ENCODE data around the gene IL4I1. TPM values are rescaled to one million over a fixed set of nuclear protein-coding genes. Genes with fewer than 3 reads are reported as not detected.

Gene IL4I1
- total and polyA plus RNA-seq, 2 of the 8 experiments (the other 6 are each of a cell fraction or from before 2014, with no cell fraction given): 0.41 to 0.76 TPM

GRCh38 chr19:49869484-49870308 is 27.0 kb downstream of the IL4I1 start (continued):
- TF ChIP-seq, protein P1, sequence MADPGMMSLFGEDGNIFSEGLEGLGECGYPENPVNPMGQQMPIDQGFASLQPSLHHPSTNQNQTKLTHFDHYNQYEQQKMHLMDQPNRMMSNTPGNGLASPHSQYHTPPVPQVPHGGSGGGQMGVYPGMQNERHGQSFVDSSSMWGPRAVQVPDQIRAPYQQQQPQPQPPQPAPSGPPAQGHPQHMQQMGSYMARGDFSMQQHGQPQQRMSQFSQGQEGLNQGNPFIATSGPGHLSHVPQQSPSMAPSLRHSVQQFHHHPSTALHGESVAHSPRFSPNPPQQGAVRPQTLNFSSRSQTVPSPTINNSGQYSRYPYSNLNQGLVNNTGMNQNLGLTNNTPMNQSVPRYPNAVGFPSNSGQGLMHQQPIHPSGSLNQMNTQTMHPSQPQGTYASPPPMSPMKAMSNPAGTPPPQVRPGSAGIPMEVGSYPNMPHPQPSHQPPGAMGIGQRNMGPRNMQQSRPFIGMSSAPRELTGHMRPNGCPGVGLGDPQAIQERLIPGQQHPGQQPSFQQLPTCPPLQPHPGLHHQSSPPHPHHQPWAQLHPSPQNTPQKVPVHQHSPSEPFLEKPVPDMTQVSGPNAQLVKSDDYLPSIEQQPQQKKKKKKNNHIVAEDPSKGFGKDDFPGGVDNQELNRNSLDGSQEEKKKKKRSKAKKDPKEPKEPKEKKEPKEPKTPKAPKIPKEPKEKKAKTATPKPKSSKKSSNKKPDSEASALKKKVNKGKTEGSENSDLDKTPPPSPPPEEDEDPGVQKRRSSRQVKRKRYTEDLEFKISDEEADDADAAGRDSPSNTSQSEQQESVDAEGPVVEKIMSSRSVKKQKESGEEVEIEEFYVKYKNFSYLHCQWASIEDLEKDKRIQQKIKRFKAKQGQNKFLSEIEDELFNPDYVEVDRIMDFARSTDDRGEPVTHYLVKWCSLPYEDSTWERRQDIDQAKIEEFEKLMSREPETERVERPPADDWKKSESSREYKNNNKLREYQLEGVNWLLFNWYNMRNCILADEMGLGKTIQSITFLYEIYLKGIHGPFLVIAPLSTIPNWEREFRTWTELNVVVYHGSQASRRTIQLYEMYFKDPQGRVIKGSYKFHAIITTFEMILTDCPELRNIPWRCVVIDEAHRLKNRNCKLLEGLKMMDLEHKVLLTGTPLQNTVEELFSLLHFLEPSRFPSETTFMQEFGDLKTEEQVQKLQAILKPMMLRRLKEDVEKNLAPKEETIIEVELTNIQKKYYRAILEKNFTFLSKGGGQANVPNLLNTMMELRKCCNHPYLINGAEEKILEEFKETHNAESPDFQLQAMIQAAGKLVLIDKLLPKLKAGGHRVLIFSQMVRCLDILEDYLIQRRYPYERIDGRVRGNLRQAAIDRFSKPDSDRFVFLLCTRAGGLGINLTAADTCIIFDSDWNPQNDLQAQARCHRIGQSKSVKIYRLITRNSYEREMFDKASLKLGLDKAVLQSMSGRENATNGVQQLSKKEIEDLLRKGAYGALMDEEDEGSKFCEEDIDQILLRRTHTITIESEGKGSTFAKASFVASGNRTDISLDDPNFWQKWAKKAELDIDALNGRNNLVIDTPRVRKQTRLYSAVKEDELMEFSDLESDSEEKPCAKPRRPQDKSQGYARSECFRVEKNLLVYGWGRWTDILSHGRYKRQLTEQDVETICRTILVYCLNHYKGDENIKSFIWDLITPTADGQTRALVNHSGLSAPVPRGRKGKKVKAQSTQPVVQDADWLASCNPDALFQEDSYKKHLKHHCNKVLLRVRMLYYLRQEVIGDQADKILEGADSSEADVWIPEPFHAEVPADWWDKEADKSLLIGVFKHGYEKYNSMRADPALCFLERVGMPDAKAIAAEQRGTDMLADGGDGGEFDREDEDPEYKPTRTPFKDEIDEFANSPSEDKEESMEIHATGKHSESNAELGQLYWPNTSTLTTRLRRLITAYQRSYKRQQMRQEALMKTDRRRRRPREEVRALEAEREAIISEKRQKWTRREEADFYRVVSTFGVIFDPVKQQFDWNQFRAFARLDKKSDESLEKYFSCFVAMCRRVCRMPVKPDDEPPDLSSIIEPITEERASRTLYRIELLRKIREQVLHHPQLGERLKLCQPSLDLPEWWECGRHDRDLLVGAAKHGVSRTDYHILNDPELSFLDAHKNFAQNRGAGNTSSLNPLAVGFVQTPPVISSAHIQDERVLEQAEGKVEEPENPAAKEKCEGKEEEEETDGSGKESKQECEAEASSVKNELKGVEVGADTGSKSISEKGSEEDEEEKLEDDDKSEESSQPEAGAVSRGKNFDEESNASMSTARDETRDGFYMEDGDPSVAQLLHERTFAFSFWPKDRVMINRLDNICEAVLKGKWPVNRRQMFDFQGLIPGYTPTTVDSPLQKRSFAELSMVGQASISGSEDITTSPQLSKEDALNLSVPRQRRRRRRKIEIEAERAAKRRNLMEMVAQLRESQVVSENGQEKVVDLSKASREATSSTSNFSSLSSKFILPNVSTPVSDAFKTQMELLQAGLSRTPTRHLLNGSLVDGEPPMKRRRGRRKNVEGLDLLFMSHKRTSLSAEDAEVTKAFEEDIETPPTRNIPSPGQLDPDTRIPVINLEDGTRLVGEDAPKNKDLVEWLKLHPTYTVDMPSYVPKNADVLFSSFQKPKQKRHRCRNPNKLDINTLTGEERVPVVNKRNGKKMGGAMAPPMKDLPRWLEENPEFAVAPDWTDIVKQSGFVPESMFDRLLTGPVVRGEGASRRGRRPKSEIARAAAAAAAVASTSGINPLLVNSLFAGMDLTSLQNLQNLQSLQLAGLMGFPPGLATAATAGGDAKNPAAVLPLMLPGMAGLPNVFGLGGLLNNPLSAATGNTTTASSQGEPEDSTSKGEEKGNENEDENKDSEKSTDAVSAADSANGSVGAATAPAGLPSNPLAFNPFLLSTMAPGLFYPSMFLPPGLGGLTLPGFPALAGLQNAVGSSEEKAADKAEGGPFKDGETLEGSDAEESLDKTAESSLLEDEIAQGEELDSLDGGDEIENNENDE (IDR thresholded peaks at IDR 0.05; ENCODE audit: insufficient replicate concordance, low read length): no peak
- TF ChIP-seq USF2 (IDR thresholded peaks at IDR 0.05; ENCODE audit: low read length) (no peak), RBBP5 (IDR thresholded peaks at IDR 0.05; ENCODE audit: borderline replicate concordance, low read depth, low read length) (no peak; the same call in 1 of the 2 replicates), BRCA1 (IDR thresholded peaks at IDR 0.05; ENCODE audit: low read depth, low read length) (no peak), CTBP2 (IDR thresholded peaks at IDR 0.05; ENCODE audit: borderline replicate concordance, insufficient read depth, insufficient read length, low read length) (no peak), EGR1 (IDR thresholded peaks at IDR 0.05; ENCODE audit: borderline replicate concordance, low read depth, low read length) (peak; percentile 87; the same call in 1 of the 2 replicates), CBX8 (IDR thresholded peaks at IDR 0.05; ENCODE audit: borderline replicate concordance, low read depth, low read length) (no peak), RAD21 (IDR thresholded peaks at IDR 0.05 in 1 of 2, conservative IDR thresholded peaks at IDR 0.05 in 1 of 2; ENCODE audit: low read depth in 2 of 2, low read length in 2 of 2) (no peak)

Data from H1 (cell line).